COLO668 (cell line): ENCODE measurements around the gene RPIA.

Experiments used
- DNase-seq: peaks from one replicate; lab custom pipeline; 2025; ENCODE audit not compliant: unreplicated experiment; lab: John Stamatoyannopoulos, UW

RPIA gene

DNA sequence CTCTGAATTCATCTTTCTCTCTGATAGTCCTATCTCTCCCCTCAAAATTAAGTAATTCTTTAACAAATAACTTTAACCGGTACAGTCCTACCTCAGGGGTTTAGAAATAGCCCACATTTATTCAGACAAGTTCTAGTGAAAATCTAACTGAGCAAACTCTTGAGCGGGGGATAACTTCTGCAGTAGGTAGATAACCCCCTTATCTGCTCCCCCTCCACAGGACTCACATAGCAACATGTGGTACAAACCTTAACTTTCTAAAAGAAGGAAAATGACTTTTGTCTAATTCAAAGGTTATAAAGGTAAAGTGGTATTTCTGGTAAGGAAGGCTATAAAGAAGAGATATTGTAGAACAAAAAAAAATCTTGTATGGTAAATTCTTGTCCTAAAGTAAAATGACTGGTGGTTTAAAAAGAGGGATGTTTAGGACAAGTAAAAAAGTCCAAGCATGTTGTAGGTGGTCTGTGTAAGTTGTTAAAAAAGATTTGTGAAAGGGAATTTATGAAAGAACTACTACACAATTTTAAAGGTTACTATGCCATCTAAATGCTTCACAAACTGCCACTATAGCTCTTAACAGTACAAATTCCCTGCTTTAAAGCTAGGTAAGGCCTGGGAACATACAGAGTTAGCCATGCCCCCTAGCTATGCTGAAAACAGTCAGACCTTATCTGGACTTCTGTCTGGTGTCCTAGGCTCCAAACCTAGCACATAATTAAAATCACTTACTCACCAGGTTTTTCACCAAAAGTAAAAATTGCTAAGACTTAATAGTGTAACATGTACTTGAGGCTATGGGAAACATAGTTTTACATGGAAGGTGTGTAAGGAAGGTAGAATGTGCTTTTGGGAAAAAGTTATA is 8.1 kb upstream of the RPIA start:
- no peak for DNase-seq

DNA sequence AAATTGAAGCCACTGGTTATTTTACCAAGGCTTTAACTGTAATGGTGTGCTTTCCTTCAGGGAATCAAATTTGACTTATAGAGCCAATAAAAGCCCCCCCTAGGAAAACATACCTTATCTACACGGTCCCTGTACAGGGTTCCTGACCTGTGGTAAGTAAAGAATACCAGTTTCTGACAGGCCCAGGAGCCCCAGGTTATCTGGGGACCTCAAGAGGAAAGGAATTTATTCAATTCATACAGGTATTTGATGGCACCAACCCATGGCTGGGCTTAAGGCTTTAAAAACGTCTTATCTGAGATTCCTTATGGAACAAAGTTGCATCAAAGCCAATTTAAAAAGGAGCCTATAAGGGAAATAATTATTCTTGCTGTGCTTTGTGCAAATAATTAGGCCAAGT is 7.0 kb upstream of the RPIA start:
- no peak for DNase-seq

DNA sequence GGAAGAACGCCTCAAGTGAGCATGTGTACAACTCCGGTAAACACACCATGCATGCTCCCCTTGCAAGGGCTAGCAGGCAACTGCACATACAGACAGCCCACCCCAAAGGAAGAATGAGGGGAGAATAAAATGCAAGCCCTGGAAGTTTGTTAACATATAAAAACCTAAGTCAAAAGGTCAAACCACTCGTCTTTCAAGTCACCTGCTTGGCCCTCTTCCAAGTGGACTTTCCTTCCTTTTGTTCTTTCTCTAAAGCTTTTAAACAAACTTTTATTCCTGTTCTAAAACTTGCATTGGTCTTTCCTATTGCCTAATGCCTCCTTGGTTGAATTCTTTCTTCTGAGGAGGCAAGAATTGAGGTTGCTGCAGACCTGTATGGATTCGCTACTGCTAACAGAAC is 5.2 kb upstream of the RPIA start:
- no peak for DNase-seq

DNA sequence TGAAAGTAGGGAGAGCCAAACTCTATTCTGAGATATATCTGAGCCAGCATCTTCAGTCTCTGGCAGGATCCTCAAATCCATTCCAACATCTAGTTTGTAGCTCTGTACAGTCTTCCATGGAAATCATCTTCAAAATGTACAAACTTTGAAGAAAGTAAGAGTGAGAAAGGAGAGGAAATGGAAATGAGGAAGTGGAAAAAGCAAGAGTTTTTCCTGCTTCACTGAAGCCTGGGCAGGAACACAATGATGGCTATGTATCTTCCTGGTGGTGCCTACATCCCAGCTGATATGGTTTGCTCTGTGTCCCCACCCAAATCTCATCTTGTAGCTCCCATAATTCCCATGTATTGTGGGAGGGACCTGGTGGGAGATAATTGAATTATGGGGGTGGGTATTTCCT is 4.1 kb upstream of the RPIA start:
- DNase-seq: no peak

DNA sequence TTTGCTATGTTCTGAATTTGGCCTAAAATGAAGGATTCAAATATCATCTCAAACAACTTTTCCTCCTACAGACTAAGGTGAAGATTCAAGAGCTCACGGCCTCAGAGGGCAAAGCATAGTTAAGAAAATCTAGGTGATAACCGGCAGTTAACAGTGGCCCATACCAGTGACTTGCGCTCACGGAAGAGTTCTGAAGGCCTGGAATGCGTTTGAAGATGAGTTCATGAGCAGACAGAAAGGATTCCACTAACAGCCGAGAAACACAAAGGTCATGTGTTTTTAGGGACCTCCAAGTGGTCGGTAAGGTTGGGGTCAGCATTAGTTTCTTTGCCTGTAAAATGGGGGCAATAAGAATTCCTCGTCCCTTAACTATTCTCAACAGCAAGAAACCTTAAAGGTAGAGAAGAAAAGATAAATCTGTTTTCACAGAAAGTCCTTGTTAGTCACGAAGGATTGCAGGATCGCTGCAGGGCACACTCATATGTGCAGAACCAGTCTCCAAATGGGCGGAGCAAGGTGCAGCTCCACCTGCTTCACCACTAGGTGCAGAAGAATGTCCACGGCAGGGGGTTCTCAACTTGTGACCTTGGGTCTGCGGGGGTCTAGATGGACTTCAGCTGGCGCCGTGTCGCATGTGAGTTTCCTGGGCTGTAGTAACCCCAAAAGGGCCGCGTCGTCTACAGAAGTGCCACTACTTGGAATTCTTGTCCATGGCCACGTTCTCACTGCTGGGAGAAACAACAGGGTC is 708 bp upstream of the RPIA start:
- peak; percentile 44 for DNase-seq

DNA sequence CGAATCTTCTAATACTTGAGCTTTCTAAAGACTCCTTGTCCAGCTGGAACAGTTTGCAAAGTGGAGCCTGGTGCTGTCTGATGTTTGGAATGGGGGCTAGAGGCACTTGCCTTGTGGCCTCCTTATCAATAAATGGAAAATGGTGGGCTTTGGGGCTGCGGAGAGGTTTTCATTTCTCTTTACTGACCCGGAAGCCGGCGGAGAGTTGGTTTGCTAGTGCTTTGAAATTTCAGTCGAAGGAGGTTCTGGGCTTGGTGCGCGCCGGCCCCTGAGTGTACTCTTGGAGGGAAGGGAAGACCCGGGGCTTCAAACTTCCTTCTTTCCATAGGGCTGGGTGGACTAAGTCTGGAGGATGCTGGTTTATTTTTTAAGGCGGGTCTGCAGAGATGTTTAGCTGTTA is 714 bp downstream of the RPIA start:
- DNase-seq: peak; percentile 34

DNA sequence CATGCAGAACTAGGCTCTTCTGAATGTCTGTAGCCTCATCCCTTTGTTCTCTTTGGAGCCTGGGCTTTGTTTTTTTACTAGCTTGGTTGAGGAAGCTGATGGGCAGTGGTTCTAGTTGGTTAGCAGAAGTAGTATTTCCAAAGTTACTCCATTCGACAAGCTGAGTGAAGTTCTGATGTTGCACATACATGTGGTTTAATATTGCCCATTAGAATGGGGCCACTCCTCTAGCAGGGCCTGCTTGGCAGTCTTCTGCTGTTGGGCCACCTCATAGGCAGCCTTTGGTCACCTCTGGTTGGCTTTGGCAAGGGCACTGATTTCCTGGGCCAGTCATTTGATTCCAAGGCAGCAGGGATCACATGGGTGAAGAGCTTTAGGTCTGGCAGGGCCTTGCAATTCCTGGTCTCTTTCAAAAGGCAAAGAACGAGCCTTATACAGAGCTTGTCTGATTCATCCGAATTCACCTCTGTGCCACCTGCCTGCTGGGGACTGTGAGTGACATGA is 2.5 kb downstream of the RPIA start:
- no peak for DNase-seq

DNA sequence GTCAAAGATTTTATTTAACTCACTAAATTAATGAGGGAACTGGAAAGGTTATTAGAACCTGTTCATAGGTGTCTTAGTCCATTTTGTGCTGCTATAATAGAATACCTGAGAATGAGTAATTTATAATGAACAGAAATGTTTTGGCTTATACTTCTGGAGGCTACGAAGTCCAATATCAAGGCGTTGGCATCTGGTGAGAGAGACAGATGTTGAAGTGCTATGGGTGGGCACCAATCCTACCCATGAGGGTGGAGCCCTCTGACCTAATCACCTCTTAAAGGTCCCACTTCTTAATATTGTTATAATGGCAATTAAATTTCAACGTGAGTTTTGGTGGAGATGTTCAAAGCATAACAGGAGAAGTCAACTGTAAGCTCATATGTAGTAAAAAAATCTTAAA is 5.1 kb downstream of the RPIA start:
- no peak for DNase-seq

DNA sequence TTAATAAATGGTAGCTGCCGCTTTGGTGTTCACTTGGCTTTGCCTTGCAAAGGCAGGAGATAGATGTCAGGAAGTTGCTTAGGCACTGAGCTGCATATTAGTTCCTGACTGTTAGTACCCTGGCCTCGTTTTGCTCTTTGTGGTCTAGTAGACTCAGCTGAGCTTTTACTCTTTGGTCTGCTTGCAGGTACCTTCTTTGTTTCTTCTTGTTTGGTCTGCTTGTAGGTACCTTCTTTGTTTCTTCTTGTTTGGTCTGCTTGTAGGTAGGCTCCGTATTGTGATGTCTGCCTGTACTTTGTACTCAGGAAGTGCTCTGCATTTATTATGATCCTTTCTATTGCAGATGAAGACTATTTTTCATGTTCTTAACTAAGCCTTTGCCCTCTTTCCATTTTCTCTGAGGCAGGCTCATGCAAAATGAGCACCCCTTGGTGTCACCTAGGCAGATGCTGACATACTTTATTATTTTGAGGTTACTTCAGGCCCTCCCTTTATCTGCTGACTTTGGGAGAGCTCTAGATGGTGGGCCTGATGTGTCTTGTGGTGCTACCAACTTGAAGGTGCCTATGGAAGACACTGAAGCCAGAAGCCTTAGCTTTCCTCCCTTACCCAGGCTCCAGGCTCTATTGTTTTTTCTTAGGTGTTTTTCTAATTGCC is 6.0 kb downstream of the RPIA start:
- no peak for DNase-seq

DNA sequence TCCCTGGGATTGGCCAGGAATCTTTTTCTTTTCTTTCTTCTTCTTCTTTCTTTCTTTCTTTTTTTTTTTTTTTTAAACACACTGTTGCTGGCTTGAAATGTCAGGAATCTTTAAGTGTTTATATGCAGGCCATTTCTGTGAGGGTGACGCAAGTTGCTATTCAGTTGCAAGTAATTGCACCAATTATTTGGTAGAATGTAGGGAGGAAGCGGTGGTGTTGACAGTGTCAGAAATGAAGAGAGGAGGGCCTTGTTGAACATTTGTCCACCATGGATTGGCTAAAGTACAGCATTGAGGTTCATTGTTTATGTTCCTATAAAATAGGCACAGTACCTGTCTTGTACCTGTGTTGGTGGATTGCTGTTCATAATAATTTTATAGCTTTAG is 6.5 kb downstream of the RPIA start:
- DNase-seq: no peak

DNA sequence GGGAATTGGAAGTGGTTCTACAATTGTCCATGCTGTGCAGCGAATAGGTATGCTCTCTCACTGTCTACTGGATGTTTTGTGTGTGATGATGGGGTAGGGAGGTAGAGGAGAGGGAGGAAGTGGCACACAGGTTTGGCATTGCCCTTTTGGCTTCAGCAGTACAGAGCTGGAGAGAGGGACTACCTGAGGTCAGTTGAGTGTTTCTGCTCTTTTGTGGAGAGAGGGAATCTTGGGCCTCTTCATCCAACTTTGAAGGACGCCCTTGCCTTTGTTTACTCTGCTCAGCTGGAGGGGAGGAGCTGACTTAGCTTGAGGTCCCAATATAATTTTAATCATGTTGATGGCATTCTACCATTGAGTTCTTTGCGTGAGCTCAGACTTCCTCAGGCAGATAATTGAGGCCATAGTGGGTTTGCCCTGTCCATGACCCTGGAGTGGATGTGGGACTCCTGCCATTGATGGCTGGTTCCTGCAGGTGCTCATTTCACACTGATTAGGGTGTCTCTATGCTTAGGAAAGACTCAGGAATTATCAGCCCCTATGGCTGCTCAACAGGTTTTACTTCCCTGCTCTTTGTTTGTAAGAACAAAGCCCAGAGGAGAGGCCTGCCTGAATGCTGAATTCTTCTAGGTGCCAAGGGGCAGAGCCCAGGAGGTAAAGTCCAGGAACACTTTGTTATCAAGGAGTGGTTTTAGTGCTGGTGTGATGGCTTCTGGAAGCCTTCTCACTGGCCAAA is 7.2 kb downstream of the RPIA start:
- DNase-seq: no peak

DNA sequence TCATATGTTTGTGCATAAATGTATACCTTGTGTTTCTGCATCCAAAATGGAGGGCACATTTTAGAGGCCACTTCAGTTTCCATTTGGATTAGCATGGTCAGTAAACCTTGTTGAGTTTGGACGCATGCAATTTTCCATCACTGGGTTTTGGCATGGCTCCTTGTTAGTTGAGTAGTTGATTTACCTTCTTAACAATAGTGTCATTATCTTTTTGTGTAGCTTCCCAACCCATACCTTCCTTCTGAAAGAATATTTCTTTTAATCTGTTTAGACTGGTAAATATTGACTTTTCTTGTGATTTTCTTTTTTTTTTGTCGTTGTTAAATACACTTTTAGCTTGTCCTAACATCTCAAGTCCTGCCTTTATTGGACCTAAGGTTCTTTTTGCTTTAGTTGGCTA is 15.5 kb downstream of the RPIA start:
- DNase-seq: no peak

DNA sequence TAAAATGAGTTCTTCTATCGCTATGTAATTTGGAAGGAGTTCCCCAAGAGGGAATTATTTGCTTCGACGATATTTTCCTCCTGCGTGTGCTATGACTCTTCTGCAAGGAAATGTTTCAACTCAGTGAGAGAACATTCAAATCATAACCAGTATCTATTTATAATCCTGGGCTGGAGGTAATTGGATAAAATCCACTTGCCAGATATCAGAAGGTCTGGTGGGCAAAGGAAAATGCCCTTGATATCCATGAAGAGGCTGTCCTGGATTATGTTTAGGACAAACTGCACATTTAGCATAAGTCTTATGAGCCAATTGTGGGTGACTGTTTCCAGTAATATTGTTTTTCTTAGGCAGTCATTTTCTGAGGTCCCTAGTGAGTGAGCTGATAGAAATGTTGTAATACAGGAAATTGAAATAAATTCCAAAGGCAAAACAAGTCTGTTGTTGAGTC is 17.7 kb downstream of the RPIA start:
- no peak for DNase-seq

DNA sequence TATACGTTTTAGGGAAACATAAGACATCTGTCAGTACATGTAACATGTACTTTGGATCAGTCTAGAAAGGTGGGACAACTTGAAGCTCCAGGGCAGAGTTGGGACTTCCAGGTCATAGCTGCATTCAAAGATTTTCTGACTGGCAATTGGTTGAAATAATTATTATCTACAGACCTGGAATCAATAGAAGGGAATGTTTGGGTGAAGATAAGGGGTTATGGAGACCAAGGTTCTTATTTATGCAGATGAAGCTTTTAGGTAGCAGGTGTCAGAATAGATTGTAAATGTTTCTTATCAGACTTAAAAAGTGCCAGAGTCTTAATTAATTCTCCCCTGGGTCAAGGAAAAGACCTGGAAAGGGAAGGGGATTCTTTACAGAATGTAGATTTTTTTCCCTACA is 19.8 kb downstream of the RPIA start:
- no peak for DNase-seq

DNA sequence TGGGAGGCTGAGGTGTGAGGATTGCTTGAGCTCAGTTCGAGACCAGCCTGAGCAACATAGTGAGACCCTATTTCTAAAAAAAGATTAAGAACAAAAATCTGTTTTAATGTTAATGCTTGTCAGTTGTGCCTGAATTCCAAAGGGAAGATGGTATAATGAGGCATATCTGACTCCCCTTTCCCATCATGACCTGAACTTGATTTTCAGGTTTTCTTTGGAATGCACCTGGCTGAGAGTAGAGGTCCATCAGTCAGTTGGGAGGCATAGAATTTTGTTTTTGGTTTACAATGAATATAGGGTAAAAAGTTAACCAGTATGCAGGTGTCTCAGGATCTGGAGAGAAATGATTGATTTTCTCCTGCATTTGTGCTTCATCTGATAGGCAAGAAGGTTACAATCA is 20.4 kb downstream of the RPIA start:
- DNase-seq: no peak

DNA sequence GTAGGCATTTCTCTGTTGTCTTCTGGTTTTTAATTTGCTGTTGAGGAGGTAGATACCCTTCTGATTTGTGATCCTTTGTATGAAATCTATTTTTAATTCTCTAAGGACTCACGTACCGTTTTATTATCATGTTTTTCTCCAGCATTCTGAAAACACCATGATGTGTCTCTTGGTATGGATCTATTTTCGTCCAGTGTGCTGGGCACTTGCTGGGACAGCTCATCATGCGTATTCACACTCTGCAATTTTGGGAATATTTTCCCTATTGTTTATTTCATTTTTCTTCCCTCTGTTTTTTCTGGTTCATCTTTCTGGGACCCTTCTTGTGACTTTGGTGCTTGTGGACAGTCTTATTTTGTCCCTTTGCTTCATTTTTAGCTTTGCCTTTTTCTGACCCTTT is 21.9 kb downstream of the RPIA start:
- no peak for DNase-seq

DNA sequence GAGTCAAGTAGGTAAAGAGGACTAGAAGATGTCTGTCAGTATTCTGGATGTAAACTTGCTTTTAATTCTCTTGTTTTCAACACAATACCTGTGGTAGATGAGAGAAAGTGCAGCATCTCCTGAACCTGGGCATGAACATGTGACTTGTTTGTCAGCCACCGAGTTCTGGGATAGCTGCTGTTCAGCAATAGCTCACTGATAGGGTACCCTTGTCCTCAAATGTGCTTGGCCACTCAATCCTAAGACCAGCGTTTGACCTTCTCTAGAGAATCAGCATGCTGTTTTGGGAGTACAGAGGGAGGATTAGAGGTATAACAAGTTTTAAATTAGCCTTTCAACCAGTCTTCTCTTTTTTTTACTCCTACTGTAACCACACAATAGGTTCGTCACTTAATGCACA is 23.2 kb downstream of the RPIA start:
- DNase-seq: no peak

DNA sequence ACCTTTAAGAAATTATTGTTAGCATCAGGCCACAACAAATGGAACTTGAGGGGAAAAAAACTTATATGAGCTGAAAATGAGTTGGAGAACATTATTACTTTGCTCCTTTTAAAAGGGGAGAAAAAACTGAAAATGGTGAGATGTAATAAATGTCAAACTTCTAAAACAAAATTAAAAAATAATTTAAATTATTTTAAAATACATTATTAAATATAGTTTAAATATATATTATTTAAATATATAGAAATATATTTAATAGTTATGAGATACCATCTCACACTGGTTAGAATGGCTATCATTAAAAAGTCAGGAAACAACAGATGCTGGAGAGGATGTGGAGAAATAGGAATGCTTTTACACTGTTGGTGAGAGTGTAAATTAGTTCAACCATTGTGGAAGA is 28.9 kb downstream of the RPIA start:
- no peak for DNase-seq

DNA sequence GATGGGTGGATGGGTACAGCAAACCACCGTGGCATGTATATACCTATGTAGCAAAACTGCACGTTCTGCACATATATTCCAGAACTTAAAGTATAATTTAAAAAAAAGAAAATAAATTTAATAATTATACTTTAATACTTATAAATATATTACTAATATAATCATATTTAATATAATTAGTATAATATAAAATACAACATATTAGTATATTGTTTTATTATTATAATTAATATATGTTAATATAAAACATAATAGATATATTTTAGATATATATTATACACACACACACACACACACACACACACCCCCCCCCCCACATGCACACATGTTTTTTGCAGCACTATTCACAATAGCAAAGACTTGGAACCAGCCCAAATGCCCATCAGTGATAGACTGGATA is 29.8 kb downstream of the RPIA start:
- DNase-seq: no peak

DNA sequence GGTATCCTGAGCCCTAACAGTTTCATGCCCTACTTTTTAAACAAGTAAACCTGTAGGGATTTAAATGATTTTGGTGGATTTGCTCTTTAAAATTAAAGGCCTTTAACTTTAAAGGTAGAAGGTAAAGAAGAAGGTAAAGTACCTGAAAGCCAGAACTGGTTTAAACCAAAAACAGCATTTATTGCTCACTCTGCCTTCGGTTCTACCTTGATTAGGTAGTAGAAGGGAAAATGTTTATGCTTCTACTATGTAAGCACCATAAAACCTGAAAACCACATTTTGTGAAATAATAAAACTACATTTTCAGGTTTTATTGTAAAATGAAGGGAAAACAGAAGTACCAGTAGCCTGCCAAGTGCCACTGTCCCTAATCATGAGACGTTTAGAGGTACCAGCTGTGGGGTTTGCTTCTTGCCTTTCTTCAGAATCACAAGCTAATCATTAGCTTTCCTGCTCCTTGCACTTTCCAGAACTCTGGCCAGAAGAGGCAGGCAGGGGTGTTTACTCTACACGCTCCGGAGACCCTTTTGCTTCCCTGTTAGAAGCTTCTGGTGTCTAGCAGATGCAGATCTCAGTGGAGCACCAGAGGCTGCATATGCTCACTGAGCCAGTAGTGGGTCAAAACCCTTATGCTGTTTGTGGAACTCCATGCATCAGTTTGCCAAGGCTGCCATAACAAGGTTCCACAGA is 33.3 kb downstream of the RPIA start:
- DNase-seq: no peak
